Mammary epithelial cell (primary cell): ENCODE measurements around the gene MYO10.

Source experiments
- CTCF ChIP-seq, 2 donors: IDR thresholded peaks in 1 of 2; conservative IDR thresholded peaks in 1 of 2; 2 replicates each; pipeline ENCODE4 v1.5.1; 2011 to 2012; ENCODE audit warnings: inconsistent platforms in 2 of 2, low read length in 2 of 2, mild to moderate bottlenecking in 2 of 2, control low read depth in 1 of 2, low read depth in 1 of 2; ENCODE audit not compliant: insufficient read depth in 1 of 2; ENCODE audit errors: extremely low read depth in 1 of 2
- EZH2 ChIP-seq: IDR thresholded peaks from 2 replicates; pipeline ENCODE4 v1.6.1; 2012; ENCODE audit warnings: low read length, inconsistent platforms, borderline replicate concordance

- TF ChIP-seq CTCF (conservative IDR thresholded peaks at IDR 0.05 in 1 of 2, IDR thresholded peaks at IDR 0.05 in 1 of 2; ENCODE audit: extremely low read depth in 1 of 2, insufficient read depth in 1 of 2, low read depth in 1 of 2, low read length in 2 of 2), result no peak
- TF ChIP-seq EZH2, result no peak
Measured at GRCh38 chr5:16709691-16710433, 226.2 kb downstream of the MYO10 start.
